Retina (tissue), 1 donor: ENCODE results near the gene RIT2.
A peak's percentile ranks its signal among the peaks of the same experiment; 100 is the strongest.
"Not testable (repeated sequence)": the region's sequence is repeated elsewhere in the genome, so short reads cannot be mapped to it uniquely, and the experiment has no call there.

ENCODE experiments used
- DNase-seq: peaks from one replicate; pipeline ENCODE4 v3.0.0-alpha.2; 2016

RIT2 gene

GRCh38 chr18:42824178-42824577 is 291.3 kb downstream of the RIT2 start:
- DNase-seq: no peak

GRCh38 chr18:42822711-42823110 is 292.8 kb downstream of the RIT2 start:
- no peak for DNase-seq

GRCh38 chr18:42821492-42821891 is 294.0 kb downstream of the RIT2 start:
- no peak for DNase-seq

- DNase-seq: no peak
Measured at GRCh38 chr18:42814618-42815017, 300.9 kb downstream of the RIT2 start.

- no peak for DNase-seq
Measured at GRCh38 chr18:42814184-42814583, 301.3 kb downstream of the RIT2 start.

GRCh38 chr18:42813570-42813969 is 301.9 kb downstream of the RIT2 start:
- DNase-seq: no peak

- DNase-seq: peak; percentile 85
Measured at GRCh38 chr18:42807887-42808286, 307.6 kb downstream of the RIT2 start.

GRCh38 chr18:42801706-42802105 is 313.8 kb downstream of the RIT2 start:
- no peak for DNase-seq

GRCh38 chr18:42798606-42799170 is 316.8 kb downstream of the RIT2 start:
- peak; percentile 33 for DNase-seq

GRCh38 chr18:42795213-42795789 is 320.2 kb downstream of the RIT2 start:
- not testable (repeated sequence) for DNase-seq

GRCh38 chr18:42792731-42793130 is 322.8 kb downstream of the RIT2 start:
- no peak for DNase-seq

GRCh38 chr18:42784632-42785031 is 330.9 kb downstream of the RIT2 start:
- DNase-seq: no peak

GRCh38 chr18:42782929-42783328 is 332.6 kb downstream of the RIT2 start:
- DNase-seq: no peak

- DNase-seq: peak; percentile 59
Measured at GRCh38 chr18:42781298-42781815, 334.1 kb downstream of the RIT2 start.

GRCh38 chr18:42780171-42780570 is 335.3 kb downstream of the RIT2 start:
- peak; percentile 6 for DNase-seq

- peak; percentile 45 for DNase-seq
Measured at GRCh38 chr18:42778445-42779042, 336.9 kb downstream of the RIT2 start.

GRCh38 chr18:42778024-42778423 is 337.5 kb downstream of the RIT2 start:
- DNase-seq: no peak

- no peak for DNase-seq
Measured at GRCh38 chr18:42773870-42774269, 341.6 kb downstream of the RIT2 start.

- no peak for DNase-seq
Measured at GRCh38 chr18:42771936-42772335, 343.5 kb downstream of the RIT2 start.

GRCh38 chr18:42765302-42765701 is 350.2 kb downstream of the RIT2 start:
- no peak for DNase-seq

- DNase-seq: no peak
Measured at GRCh38 chr18:42760290-42760689, 355.2 kb downstream of the RIT2 start.

GRCh38 chr18:42758852-42759251 is 356.6 kb downstream of the RIT2 start:
- no peak for DNase-seq

GRCh38 chr18:42756214-42756613 is 359.3 kb downstream of the RIT2 start:
- DNase-seq: peak; percentile 4

- DNase-seq: peak; percentile 31
Measured at GRCh38 chr18:42752916-42753315, 362.6 kb downstream of the RIT2 start.
